Hepatocyte (in vitro differentiated cells): ENCODE data around the gene C5orf58. TPM values are rescaled to one million over a fixed set of nuclear protein-coding genes. Genes with fewer than 3 reads are reported as not detected.

Experiments used
- DNase-seq: peaks from one replicate; pipeline ENCODE4 v3.0.0-alpha.2; 2016; ENCODE audit warnings: low spot score
- H2AFZ ChIP-seq: fragments of 200-600 bp; sonication (generic); 2 replicates; pipeline ENCODE4 v1.6.0; 2016; ENCODE audit warnings: antibody characterized with exemption, mild to moderate bottlenecking
- H3K27ac ChIP-seq: fragments of 200-600 bp; sonication (generic); 2 replicates; pipeline ENCODE4 v1.5.1; 2016; ENCODE audit warnings: mild to moderate bottlenecking
- H3K27me3 ChIP-seq: fragments of 200-600 bp; sonication (generic); 2 replicates; pipeline ENCODE4 v1.6.1; 2016
- H3K36me3 ChIP-seq: fragments of 200-600 bp; sonication (generic); replicated peaks from 2 replicates; pipeline ENCODE4 v1.5.1; 2016; ENCODE audit warnings: low read depth; ENCODE audit not compliant: insufficient read depth
- H3K4me1 ChIP-seq: fragments of 200-600 bp; sonication (generic); 2 replicates; pipeline ENCODE4 v1.5.1; 2016; ENCODE audit warnings: mild to moderate bottlenecking, moderate library complexity; ENCODE audit not compliant: insufficient read depth
- H3K4me2 ChIP-seq: fragments of 200-600 bp; sonication (generic); 2 replicates; pipeline ENCODE4 v1.6.0; 2016
- H3K4me3 ChIP-seq: fragments of 200-600 bp; sonication (generic); 2 replicates; pipeline ENCODE4 v1.5.1; 2016; ENCODE audit warnings: mild to moderate bottlenecking
- H3K79me2 ChIP-seq: fragments of 200-600 bp; sonication (generic); 2 replicates; pipeline ENCODE4 v1.6.0; 2017; ENCODE audit warnings: mild to moderate bottlenecking
- H3K9me2 ChIP-seq: fragments of 200-600 bp; sonication (generic); replicated peaks from 2 replicates; pipeline ENCODE4 v1.6.0; 2017; ENCODE audit warnings: mild to moderate bottlenecking; ENCODE audit not compliant: insufficient read depth
- H3K9me3 ChIP-seq: fragments of 200-600 bp; sonication (generic); 2 replicates; pipeline ENCODE4 v1.5.1; 2016; ENCODE audit warnings: low read depth, mild to moderate bottlenecking
- H4K20me1 ChIP-seq: fragments of 200-600 bp; sonication (generic); 2 replicates; pipeline ENCODE4 v1.6.0; 2016; ENCODE audit warnings: mild to moderate bottlenecking; ENCODE audit not compliant: insufficient read depth, poor library complexity, severe bottlenecking
- CTCF ChIP-seq: fragments of 200-600 bp; sonication (generic); IDR thresholded peaks from 2 replicates; pipeline ENCODE4 v1.5.1; 2016; ENCODE audit warnings: antibody characterized with exemption, mild to moderate bottlenecking; ENCODE audit not compliant: poor library complexity
- EZH2 ChIP-seq: fragments of 200-600 bp; sonication (generic); IDR thresholded peaks from 2 replicates; pipeline ENCODE4 v1.6.1; 2016; ENCODE audit warnings: antibody characterized with exemption, mild to moderate bottlenecking, borderline replicate concordance
- EZH2phosphoT487 ChIP-seq: fragments of 200-600 bp; sonication (generic); IDR thresholded peaks from one replicate; pipeline ENCODE4 v1.6.1; 2018; ENCODE audit warnings: antibody characterized with exemption, mild to moderate bottlenecking, low read depth, moderate library complexity; ENCODE audit not compliant: unreplicated experiment, severe bottlenecking
- WGBS: methylation state at CpG from one replicate; pipeline ENCODE4 v1.1.6; 2016; ENCODE audit warnings: low lambda C conversion rate; ENCODE audit errors: missing lambda C conversion rate; 5-methylcytosine and 5-hydroxymethylcytosine counted together
- polyA plus RNA-seq: library from polyadenylated mRNA; unstranded; fragments of >200 nt; fragmentation: Nextera tagmentation; extraction: Ambion mirVana; gene quantifications from 2 replicates; pipeline ENCODE4 v1.2.1, GENCODE V29; 2016
- total RNA-seq: library from RNA; depleted of rRNA; stranded (reverse); fragments of >200 nt; gene quantifications from 2 replicates; pipeline ENCODE4 v1.2.3, GENCODE V29; 2014

C5orf58 gene
- total and polyA plus RNA-seq, 2 experiments from 2014 or later: 0.58 TPM; not detected in 1

- Histone ChIP-seq H3K9me2 (no peaks in the 10 kb centered on the region), H3K27ac (no peak overlapping the region), H4K20me1 (no peaks in the 10 kb centered on the region), H3K36me3 (no peaks in the 10 kb centered on the region), H3K9me3 (no peaks in the 10 kb centered on the region), H2AFZ (no peak overlapping the region), H3K4me3 (no peak overlapping the region), H3K79me2 (no peaks in the 10 kb centered on the region), H3K27me3 (no peaks in the 10 kb centered on the region), H3K4me2 (no peak overlapping the region), H3K4me1 (peaks cover 4% of the 10 kb centered on the region)
- WGBS: 45% methylated on average over 6 of the region's 6 CpGs
- no peak for DNase-seq
- TF ChIP-seq CTCF (no peak), EZH2phosphoT487 (no peak), EZH2 (no peak)
Observed at GRCh38 chr5:170277867-170278281, 45.1 kb downstream of the C5orf58 start.

DNA sequence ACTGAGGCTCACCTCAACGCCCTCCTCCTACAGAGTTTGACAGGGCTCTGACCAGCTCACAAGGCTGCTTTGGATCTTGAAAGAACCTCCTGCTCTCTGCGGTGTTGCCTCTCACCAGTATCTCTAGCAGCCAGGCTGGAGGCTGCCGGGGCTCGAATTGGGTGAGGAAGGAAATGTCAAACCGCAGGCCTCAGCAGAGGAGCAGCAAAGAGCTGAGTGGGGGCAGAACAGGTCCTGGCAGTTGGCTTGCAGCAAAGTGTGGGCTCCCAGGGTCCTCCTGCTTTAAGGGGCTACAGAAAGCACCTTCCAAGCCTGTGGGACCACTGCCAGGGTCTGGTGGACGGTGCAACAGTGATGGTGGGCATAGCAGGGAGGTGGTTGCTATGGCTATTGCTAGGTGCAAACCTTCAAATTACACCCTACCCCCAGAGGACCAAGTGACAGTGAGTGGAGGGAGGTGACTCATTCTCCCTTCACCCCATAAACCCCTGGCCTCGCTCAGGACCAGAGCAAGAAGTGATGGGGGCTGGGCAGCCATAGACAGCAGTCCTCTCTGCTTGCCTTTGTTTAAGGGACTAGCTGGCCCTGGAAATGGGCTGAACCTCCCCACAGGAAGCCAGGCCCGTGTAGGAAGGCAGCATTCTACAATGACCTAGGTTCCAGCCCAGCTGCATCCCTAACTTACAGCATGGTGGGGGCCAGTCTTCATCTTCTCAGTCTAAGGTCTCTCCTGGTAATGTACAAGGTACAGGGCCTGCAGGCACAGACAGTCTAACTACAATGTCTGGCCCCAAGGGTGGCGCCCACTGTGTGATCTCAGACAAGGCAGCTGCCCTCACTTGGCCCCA lies 46.0 kb downstream of the C5orf58 start:
- H2AFZ ChIP-seq: no peak overlapping the region
- no peak overlapping the region for H3K4me3 ChIP-seq
- no peaks in the 10 kb centered on the region for H3K36me3 ChIP-seq
- peaks cover 4% of the 10 kb centered on the region for H3K4me1 ChIP-seq
- no peak overlapping the region for H3K4me2 ChIP-seq
- 66% methylated on average over 9 of the region's 9 CpGs for WGBS
- no peaks in the 10 kb centered on the region for H3K27me3 ChIP-seq
- no peaks in the 10 kb centered on the region for H3K9me3 ChIP-seq
- no peaks in the 10 kb centered on the region for H4K20me1 ChIP-seq
- H3K9me2 ChIP-seq: no peaks in the 10 kb centered on the region
- TF ChIP-seq EZH2: no peak
- TF ChIP-seq CTCF: no peak
- TF ChIP-seq EZH2phosphoT487: no peak
- no peak overlapping the region for H3K27ac ChIP-seq
- no peaks in the 10 kb centered on the region for H3K79me2 ChIP-seq
- no peak for DNase-seq

- no peaks in the 10 kb centered on the region for H3K36me3 ChIP-seq
- no peak for DNase-seq
- no peak overlapping the region for H3K27ac ChIP-seq
- H3K9me2 ChIP-seq: no peaks in the 10 kb centered on the region
- peaks cover 4% of the 10 kb centered on the region for H3K4me1 ChIP-seq
- WGBS: 85% methylated on average over 4 of the region's 4 CpGs
- no peak overlapping the region for H3K4me2 ChIP-seq
- no peaks in the 10 kb centered on the region for H3K79me2 ChIP-seq
- no peaks in the 10 kb centered on the region for H3K27me3 ChIP-seq
- H3K9me3 ChIP-seq: no peaks in the 10 kb centered on the region
- H4K20me1 ChIP-seq: no peaks in the 10 kb centered on the region
- no peak overlapping the region for H2AFZ ChIP-seq
- no peak overlapping the region for H3K4me3 ChIP-seq
- TF ChIP-seq EZH2phosphoT487 (no peak), CTCF (no peak), EZH2 (no peak)
Observed at GRCh38 chr5:170279459-170279817, 46.7 kb downstream of the C5orf58 start.
